ENCODE results near the gene LMNB1.
"Not testable (repeated sequence)": the region's sequence is repeated elsewhere in the genome, so short reads cannot be mapped to it uniquely, and the experiment has no call there.

The LMNB1 gene

DNA sequence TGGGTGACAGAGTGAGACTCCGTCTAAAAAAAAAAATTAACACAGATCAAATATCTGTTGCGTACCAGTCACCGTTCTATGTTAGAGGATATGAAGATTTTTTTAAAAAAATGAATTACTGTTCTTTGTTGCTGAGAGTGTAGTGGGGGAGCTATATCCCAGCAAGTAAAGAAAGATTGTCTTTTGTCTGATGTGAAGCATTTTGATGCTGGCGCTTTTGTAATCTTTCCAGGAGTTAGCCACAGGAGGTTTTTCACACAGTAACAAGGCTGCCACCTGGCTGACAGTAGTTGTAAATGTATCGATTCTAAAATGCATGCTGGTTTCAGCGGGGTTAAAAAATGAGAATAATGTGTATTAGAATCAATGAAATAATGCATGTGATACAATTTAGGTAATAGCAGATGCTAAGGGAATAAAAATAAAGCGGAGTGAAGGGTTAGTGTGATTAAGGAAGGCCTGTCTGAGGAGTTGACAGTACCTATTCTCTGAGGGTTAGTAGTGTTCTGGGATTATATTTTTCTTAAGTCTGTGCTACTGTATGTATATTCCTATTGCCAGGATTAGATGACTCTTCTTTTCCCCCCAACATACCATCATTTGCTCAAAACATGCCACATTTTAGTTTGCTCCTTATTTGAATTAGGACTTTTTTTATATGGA is 3.4 kb downstream of the LMNB1 start:
- ATAC-seq: no peak

DNA sequence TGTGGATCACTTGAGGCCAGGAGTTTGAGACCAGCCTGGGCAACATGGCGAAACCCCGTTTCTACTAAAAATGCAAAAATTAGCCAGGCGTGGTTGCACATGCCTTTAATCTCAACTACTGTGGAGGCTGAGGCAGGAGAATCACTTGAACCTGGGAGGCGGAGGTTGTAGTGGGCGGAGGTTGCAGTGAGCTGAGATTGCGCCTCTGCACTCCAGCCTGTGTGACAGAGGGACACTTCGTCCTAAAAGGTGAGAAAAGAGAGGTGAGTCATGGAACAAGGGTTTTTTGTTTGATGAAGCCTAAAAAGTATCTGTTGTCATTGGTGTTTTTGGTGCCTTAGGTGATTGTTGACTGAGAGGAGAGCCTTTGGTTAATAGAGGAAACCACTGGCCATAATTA is 11.5 kb downstream of the LMNB1 start:
- peak; percentile 38 to 64 for ATAC-seq

DNA sequence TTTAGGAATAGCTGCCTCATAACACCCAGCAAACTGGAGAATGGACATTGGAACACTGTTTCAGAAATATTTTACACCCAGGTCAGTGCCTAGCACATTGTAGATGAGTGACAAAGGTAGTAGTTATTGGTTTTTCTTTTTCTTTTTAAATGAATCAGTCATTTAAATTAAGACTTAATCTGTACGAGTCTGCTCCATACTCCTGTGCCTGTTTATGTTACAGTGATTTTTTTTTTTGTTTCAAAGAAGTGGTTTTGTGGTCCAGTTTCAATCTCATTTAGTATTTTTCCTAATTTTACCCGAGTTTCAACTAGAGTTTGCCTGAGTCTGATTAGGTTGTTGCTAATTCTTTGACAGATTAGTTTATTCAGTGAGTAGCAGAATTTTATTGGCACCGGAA is 16.2 kb downstream of the LMNB1 start:
- peak in 1 of 2 donors; percentile 52 for ATAC-seq

DNA sequence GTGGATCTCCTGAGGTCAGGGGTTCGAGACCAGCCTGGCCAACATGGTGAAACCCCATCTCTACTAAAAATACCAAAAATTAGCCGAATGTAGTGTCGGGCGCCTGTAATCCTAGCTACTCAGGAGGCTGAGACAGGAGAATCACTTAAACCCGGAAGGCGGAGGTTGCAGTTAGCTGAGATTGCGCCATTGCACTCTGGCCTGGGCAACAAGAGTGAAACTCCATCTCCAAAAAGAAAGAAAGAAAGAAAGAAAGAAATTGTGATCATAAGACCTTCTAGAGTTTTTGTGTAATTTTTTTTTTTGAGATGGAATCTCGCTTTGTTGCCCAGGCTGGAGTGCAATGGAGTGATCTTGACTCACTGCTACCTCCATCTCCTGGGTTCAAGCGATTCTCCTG is 16.7 kb downstream of the LMNB1 start:
- ATAC-seq: not testable (repeated sequence)

DNA sequence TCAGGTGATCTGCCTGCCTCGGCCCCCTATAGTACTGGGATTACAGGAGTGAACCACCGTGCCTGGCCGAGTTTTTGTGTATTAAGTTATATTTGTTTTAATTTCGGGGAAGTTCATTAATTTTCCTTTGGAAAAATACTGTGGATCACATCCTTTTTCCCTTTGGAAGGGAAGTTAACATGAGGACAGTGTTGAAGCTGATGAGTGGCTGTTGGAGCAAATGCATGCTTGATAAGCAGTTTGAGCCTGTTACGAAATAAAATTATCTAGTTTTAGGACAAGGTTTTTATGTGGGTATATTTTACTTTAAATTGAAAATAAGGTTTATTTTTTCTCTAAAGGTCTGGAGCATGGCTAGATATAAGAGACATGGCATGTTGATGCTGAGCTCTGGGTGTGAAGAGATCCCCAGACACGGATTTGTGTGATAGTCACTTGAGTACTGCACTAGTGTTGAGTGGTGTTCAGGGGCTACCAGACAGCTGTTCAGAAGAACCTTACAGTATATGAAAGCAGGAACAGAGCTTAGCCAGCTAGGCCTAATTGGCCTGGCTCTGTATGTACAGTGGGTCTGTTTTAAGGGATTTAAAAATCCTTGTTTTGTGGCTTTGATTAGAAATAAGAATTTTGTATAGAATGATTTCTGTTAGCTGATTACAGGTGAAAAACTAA is 17.4 kb downstream of the LMNB1 start:
- no peak for ATAC-seq

DNA sequence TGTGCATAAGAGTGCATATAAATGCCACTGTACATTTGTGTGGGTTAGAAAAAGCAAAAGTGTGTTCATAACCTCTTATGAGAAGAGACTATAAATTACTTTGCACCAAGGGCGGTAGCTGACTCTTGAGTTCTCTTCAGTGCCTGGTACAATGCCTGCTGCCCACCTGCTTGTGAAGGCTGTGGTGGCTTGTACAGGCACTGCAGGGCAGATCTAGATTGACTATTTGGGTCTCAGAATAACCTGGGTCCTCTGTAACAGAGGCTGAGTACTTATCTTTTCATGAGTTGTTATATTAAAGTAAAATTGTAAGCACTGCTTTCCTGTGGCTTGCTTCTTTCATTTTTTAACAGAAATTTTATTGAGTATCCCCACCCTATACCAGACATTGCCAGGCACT is 22.8 kb downstream of the LMNB1 start:
- ATAC-seq: no peak

DNA sequence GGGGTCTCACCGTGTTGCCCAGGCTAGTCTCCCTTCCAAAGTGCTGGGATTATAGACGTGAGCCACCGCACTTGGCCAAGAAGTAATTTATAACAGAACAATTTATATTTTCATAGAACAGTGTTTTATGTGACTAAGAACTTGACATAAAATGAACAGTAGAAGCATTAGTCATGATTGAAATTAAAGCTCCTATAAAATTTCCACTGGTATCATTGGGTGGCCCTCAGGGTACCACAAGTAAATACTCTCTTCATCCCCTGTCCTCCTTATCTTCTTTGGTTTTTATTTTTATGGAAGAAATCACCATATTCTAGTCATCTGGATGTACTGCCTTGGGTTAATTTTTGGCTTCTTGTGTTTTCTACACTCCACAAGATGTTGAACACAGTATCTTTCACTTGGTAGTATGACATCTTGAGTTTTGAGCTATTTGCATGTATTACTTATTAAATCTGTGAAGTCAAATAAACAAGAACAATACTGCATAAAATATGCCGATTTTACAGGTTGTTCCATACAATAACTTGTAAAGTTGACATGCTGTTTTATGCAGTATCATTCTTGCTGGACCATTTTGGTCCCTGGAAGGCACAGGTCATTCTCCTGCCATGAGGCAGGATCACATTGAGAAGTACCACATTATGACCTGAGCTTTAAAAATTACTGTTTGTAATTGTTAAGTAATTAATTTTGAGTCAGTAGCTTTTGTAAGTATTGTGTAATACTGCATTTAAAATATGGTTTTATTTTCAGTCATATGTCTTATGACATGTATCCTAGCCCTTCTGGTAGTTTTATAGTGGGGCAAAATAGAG is 24.4 kb downstream of the LMNB1 start:
- ATAC-seq: peak; percentile 38 to 46

DNA sequence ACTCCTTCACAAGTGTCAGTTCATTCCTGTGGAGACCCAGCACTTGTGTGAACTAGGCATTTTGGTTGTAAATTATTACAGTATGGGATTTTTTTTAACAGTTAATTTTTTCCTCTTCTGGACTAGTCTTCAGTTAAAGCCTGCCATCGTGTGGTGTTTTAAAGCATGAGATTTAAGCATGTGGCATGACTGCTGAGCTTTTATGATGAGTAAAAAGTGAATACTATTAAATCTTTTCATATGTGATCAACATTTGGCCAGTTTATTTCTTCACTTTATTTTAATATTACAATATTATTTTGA is 25.0 kb downstream of the LMNB1 start:
- ATAC-seq: peak in 1 of 2 donors; percentile 36

DNA sequence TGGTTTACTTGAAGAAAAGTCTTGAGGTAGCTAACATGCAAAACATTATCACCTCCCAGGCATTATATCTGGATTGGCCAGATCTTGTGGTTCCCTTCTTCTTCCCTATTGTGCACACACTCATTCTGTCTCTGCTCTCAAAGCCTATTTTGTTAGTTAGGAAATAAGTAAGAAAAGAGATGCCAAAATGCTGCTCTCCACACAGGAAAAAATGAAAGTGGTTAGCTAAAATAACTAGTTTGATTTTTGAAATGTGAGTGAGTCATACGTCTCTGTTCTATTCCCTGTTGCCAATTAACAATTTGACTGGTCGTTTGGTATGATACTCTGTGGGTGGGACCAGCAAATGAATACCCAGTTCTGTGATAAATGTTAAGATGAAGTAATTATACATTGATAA is 28.1 kb downstream of the LMNB1 start:
- peak in 1 of 2 donors; percentile 46 for ATAC-seq

DNA sequence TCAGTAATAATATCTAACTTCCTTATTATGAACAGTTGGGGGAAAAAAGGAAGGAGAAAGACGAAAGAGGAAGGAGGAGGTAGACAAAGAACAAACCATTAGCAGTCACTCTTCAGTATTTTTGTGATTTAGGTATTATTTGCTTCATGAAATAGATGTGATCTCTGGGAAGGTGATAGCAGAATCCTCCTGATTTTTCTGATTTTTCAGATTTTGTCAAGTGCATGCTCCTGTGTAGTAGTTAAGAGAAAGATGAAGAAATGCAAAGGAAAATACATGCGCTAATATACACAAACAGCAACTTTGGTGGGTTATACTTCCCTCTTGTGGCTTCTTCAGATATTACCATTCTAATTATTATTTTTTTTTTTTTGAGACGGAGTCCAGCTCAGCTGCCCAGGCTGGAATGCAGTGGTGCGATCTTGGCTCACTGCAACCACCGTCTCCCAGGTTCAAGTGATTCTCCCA is 31.6 kb downstream of the LMNB1 start:
- no peak for ATAC-seq

DNA sequence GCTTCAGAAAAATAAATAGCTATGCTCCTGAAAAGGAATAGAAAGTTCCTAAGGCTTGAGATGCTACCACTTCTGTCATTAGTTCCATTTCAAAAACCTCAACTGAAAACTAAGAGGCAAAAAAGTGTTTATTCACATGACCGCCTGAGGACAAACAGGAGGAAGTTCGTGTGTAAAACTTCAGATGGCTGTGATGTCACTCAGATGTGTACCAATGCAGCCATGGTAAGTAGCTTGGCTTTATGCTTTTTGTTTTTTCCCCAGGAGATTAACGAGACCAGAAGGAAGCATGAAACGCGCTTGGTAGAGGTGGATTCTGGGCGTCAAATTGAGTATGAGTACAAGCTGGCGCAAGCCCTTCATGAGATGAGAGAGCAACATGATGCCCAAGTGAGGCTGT is 33.0 kb downstream of the LMNB1 start:
- ATAC-seq: no peak

DNA sequence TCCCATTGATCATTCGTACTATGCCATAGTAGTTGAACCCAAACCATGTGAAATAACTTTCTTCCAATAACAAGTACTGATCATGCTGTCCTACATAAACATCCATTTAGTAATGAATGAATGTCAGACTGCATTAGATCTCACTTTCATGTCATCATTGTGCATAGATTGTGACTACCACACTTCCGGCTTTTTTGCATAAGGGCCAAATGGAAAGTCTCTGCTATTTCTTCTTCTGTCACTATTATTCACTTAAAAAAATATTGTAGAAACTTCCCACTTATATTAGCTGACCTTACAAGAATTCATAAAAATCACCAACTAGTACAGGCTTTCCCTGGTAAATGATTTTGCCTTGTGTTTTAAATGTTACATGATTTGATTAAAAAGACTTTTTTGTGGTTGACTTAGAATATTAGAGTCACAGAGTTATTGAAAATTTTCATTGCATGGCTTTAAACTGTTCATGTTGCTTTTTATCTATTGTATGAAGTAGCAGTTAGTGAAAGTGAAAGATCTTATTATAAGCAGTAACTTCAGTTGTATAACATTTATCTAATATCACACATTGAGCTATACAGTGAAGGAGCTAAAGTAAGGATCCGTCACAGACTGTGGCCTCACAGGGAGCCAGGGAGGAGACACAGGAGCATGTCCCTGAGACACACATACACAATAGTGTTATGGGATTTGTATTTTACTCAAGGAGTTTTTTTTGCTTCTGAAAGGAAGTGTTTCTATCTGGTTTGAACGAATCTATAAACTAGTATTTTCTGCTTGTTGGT is 33.9 kb downstream of the LMNB1 start:
- no peak for ATAC-seq

DNA sequence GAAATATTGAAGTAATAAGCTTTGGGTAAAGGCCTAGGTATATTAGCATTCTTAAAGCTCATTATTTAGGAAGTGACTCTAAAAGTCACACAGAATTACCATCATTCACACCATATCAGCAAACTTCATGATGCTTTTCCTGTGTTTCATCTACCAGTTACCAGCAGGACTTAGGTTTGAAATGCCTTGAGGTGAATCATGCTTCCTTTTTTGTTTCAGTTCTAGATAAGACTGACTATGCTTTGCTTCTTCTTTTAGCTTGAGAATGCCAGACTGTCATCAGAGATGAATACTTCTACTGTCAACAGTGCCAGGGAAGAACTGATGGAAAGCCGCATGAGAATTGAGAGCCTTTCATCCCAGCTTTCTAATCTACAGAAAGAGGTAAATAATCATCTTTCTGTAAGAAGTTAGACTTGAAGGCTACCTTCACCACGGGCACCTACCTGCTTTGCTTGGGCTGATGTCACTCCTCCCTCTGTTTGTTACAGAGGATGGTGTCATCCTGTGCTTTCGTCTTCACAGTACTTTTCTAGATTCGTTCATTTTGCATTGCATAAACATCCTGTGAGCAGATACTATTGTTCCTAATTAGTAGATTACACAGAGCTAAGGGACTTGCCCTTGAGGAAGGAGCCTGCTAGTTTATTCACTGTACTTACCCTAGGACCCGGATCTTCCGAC is 34.7 kb downstream of the LMNB1 start:
- ATAC-seq: peak; percentile 88 to 90

DNA sequence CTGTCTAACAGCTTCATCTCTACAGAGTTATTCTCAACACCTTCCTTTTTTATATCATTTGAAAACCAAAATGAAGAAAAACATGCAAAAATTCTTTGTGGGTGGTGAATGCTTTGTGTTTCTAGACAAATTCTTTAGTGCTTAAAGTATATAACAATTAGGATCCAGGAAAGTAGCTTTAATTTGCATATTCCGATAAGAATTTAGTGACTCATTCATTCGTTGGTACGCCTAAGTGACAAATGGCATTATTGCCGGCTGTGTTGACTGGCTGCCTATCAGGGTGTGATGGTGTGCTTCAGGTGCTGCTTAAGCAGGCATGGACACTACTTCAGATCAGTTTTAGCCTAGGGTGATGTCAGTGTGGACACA is 35.2 kb downstream of the LMNB1 start:
- peak in 1 of 2 donors; percentile 33 for ATAC-seq

DNA sequence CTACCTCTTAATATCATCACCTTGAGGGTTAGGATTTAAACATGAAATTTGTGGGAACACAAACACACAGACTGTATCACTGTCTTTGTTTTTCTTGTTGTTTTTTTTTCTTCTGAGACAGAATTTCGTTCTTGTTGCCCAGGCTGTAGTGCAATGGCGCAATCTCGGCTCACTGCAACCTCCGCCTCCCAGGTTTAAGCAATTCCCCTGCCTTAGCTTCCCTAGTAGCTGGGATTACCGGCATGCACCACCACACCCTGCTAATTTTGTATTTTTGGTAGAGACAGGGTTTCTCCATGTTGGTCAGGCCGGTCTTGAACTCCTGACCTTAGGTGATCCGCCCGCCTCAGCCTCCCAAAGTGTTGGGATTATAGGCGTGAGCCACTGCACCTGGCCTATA is 36.9 kb downstream of the LMNB1 start:
- ATAC-seq: not testable (repeated sequence)

DNA sequence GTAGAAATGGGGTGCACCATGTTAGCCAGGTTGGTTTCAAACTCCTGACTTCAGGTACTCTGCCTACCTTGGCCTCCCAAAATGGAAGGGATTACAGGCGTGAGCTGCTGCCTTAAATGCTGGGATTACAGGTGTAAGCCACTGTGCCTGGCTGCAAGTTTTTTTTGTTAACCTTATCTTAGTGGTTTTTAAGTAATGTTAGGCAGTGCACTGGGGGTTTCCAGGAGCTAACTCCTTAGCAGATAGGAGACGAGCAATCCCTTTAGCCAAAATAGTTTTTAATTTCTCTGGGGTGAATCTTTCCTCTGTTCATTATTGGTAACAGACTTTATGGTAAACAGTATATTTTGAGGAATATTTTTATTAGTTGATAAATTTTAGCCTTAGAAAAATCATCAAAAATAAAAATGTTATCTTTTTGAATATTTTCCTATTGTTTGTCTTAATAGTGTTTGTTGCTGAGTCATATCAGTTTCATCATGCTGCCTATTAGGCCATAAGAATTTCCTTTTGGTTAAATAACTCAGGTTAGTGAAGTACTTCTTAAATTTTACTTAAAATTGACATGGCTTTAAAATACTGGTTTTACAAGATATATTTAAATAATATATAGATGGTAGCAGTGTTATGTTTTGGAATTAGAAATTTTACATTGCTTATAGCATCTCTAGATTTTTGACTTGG is 37.9 kb downstream of the LMNB1 start:
- ATAC-seq: no peak

DNA sequence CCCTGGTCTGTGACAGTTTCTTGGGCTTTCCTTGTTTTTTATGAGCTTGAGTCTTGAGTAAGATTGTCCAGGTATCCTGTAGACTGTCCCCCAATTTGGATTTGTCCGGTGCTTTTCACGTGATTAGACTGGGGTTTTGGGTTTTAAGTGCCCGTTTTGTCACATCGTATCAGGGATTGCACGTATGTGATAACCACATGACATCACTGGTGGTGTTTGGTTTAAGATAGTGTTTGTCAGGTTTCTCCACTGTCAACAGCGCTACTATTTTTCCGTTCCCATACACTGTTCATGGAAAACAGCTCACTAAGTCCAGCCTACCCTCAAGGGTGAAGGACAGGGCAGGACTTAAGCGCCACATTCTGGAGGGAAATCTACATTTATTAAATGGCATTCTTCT is 39.7 kb downstream of the LMNB1 start:
- ATAC-seq: no peak

DNA sequence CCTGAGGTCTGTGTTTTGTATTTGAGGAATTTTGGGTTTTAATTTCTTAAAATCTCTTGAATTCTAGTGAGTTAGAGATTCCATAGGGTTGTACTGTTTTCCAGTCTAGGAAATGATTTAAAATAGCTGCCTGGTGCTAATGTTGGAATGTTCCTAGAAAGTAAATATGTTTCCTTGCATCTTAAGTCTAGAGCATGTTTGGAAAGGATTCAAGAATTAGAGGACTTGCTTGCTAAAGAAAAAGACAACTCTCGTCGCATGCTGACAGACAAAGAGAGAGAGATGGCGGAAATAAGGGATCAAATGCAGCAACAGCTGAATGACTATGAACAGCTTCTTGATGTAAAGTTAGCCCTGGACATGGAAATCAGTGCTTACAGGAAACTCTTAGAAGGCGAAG is 41.8 kb downstream of the LMNB1 start:
- ATAC-seq: no peak

DNA sequence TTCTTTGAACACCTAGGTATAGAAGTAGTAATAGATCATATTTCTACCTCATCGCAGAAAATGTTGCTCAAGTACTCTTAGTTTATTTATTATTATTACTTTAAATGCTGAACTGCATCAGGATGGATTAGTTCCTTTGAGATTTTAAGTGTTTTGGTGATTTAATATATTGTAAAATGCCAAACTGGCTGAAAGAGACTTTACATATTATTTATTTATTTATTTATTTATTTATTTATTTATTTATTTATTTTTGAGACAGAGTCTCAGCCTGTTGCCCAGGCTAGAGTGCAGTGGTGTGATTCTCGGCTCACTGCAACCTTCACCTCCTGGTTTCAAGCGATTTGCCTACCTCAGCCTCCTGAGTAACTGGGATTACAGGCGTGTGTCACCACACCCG is 42.3 kb downstream of the LMNB1 start:
- no peak for ATAC-seq

DNA sequence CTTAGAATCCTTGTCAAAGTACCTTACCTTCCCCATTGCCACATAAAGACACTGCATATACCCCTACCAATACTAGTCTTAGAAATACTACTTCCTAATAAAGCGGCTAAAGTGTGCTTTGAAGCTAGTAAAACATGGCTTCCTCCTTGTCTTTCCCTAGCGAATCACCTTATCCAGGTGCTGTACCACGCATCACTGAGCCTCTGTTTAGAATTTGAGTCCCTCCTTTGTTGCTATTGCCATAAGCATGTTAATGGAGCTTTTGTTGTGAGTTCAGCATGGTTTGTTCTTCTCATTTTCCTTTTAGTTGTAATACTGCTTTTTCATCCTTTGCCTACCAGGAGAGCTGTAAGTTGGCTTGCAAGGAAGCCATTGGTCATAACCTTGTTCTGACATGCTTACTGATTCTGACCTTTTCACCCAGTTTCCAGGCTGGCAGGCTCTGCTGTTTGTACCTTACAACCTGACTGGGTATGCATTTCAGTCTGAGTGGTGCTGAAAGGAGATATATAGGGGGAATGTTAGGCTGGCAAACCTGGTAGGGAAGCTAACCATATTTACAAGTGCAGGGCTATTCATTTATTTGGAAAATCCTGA is 49.8 kb downstream of the LMNB1 start:
- ATAC-seq: no peak

DNA sequence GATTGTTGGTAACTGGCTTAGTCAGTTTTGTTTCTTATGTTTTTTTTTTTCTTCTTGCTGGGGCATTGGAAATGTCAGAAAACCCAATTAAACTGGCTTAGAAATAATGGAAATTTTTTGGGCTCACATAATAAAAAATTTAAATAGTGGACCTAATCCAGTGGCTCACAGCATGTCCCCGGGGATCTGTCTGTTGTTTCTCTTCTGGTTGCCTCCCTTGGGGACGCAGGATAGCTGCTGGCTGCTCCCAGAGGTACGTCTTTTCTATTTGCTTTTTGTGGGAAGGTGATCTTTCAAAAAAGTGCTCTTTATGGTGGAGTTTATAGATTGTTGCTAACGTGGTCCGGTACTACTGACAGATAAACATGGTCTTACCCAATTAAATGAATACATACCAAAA is 52.2 kb downstream of the LMNB1 start:
- ATAC-seq: no peak

DNA sequence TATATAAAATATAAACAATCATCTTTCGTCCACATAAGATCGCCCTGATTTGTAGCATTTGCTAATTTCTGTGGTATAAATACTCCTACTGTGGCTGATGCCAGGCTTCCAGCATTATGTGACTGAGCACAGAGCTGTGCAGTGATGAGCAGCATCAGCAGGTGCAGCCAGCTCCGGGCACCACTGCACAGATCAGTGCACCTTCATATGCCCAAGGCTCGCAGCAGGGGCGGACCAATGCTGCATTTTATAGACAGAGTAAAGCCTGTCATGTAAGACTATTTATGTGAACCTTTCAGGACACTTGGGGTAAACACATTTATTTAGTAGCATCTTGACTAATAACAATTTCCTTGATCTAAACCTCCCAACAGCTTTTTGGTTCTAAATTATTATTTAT is 53.1 kb downstream of the LMNB1 start:
- ATAC-seq: no peak

Measured in activated CD4-positive, CD25-positive, alpha-beta regulatory T cell treated with anti-CD3 and anti-CD28 coated beads, Interleukin-2, amount 50 U/mL, for 24 hours (primary cell).